Ovary (tissue), 9 donors: ENCODE results near the gene IL17RD. TPM values are rescaled to one million over a fixed set of nuclear protein-coding genes. Genes with fewer than 3 reads are reported as not detected.

Experiments used
- DNase-seq, 5 donors: peaks; one replicate each; pipeline ENCODE4 v3.0.0-alpha.2; 2019 to 2020
- H3K27ac ChIP-seq, 2 donors: fragments of 200-600 bp; one replicate each; pipeline versions ENCODE4 v1.5.1 to v1.8.0; 2019 to 2022
- H3K27me3 ChIP-seq: fragments of 200-600 bp; one replicate; pipeline ENCODE4 v1.8.0; 2022
- H3K36me3 ChIP-seq: fragments of 200-600 bp; sonication (generic); one replicate; pipeline ENCODE4 v1.5.1; 2019
- H3K4me1 ChIP-seq: one replicate; pipeline ENCODE4 v1.8.1; 2013; ENCODE audit warnings: mild to moderate bottlenecking, moderate library complexity; ENCODE audit not compliant: insufficient read depth
- H3K4me3 ChIP-seq: fragments of 200-600 bp; sonication (generic); one replicate; pipeline ENCODE4 v1.5.1; 2017
- H3K9me3 ChIP-seq, 2 donors: fragments of 200-600 bp in 1 of 2; sonication (generic) in 1 of 2; one replicate each; pipeline versions ENCODE4 v1.5.1 to v1.8.1; 2013 to 2019; ENCODE audit warnings: mild to moderate bottlenecking in 1 of 2, moderate library complexity in 1 of 2
- CTCF ChIP-seq, 3 donors: fragments of 450-650 bp in 2 of 3; fragments of 200-600 bp in 1 of 3; IDR thresholded peaks; one replicate each; pipeline versions ENCODE4 v1.5.1 to v1.8.0; 2016 to 2022; ENCODE audit warnings: antibody characterized with exemption in 3 of 3, mild to moderate bottlenecking in 1 of 3
- EP300 ChIP-seq: sonication (generic); formaldehyde crosslinking; IDR thresholded peaks from one replicate; pipeline ENCODE4 v1.6.1; 2017; ENCODE audit warnings: antibody characterized with exemption
- POLR2A ChIP-seq: fragments of 450-650 bp; IDR thresholded peaks from one replicate; pipeline ENCODE4 v1.6.1; 2017; ENCODE audit warnings: antibody characterized with exemption, mild to moderate bottlenecking, moderate library complexity
- WGBS, 3 donors: extraction: QIAGEN DNeasy Blood & Tissue Kit in 1 of 3; methylation state at CpG; one replicate each; pipeline versions ENCODE4 v1.1.5 to v1.1.7; 2013 to 2017; 5-methylcytosine and 5-hydroxymethylcytosine counted together
- intact Hi-C, 4 donors: fragments of 100-400 bp; cut with DNase I; formaldehyde crosslinking; loops; one replicate each; pipeline versions ENCODE4 v1.11.0 to v1.15.1; 2022 to 2023
- polyA plus RNA-seq, 2 donors: library from polyadenylated mRNA; stranded (reverse); fragments of 200-250 nt in 1 of 2; fragments of 350-450 nt in 1 of 2; fragmentation: Illumina TruSeq in 1 of 2; extraction: RNeasy Lipid Tissue Mini Kit (QIAGEN cat#74804) in 1 of 2; gene quantifications; one replicate each; pipeline ENCODE4 v1.2.3, GENCODE V29; 2013 to 2014
- total RNA-seq, 7 donors: library from RNA; depleted of rRNA in 2 of 7; stranded (reverse); fragments of >200 nt in 2 of 7; fragmentation: NEBNext Ultra II Directional in 3 of 7; extraction: Animal tissue kit (Norgen Biotek cat#: 25700) in 3 of 7; gene quantifications; one replicate each; pipeline versions ENCODE4 v1.1.0 to v1.2.4, GENCODE V29; 2016 to 2023
- donor health status: DM: no; HTN: no; CAD: no; lungs with moderate emphysema.
- donor health status: DM: no; HTN: no; CAD: no.
- donor health status: Bipolar disorder and iron deficiency.
- donor health status: DM: yes; HTN: yes; CAD: no.
- donor health status: DM: no; HTN: no; CAD: no.
- donor health status: DM: yes; HTN: yes; CAD: no.

IL17RD gene
- total and polyA plus RNA-seq, 9 donors: 10.7 to 35.8 (median 21.8) TPM

GRCh38 chr3:57140894-57141293 is 24.3 kb downstream of the IL17RD start:
- Histone ChIP-seq H3K36me3 (no peaks in the 10 kb centered on the region), H3K9me3 (no peaks in the 10 kb centered on the region), H3K4me1 (no peaks in the 10 kb centered on the region), H3K4me3 (no peak overlapping the region), H3K27me3 (no peaks in the 10 kb centered on the region), H3K27ac (no peak overlapping the region)
- 82 to 91% (median 83%) methylated on average over 5 of the region's 5 CpGs for WGBS, 3 donors
- TF ChIP-seq CTCF (IDR thresholded peaks at IDR 0.05) (no peak), EP300 (no peak), POLR2A (no peak)
- DNase-seq: no peak
- intact Hi-C loops: no loop called here

- H3K9me3 ChIP-seq: no peaks in the 10 kb centered on the region
- no peak overlapping the region for H3K27ac ChIP-seq
- no peaks in the 10 kb centered on the region for H3K36me3 ChIP-seq
- TF ChIP-seq POLR2A: no peak
- TF ChIP-seq CTCF (IDR thresholded peaks at IDR 0.05): no peak
- no peak for TF ChIP-seq EP300
- H3K4me3 ChIP-seq: no peak overlapping the region
- WGBS, 3 donors: 79 to 86% (median 82%) methylated on average over 5 of the region's 5 CpGs
- peaks cover 1% of the 10 kb centered on the region for H3K4me1 ChIP-seq
- intact Hi-C loops: no loop called here
- peak in 1 of 5 donors; percentile 1 for DNase-seq
- H3K27me3 ChIP-seq: no peaks in the 10 kb centered on the region
Measured at GRCh38 chr3:57135964-57136719, 29.0 kb downstream of the IL17RD start.

GRCh38 chr3:57133157-57133556 is 32.0 kb downstream of the IL17RD start:
- Histone ChIP-seq H3K27ac (no peak overlapping the region), H3K4me1 (peaks cover 5% of the 10 kb centered on the region), H3K27me3 (no peaks in the 10 kb centered on the region), H3K36me3 (no peaks in the 10 kb centered on the region), H3K4me3 (no peak overlapping the region), H3K9me3 (no peaks in the 10 kb centered on the region)
- no peak for TF ChIP-seq CTCF (IDR thresholded peaks at IDR 0.05)
- no peak for TF ChIP-seq EP300
- TF ChIP-seq POLR2A: no peak
- no peak for DNase-seq
- intact Hi-C loops: no loop called here
- WGBS, 3 donors: 54 to 56% (median 55%) methylated on average over 4 of the region's 4 CpGs

GRCh38 chr3:57132674-57133073 is 32.5 kb downstream of the IL17RD start:
- no peaks in the 10 kb centered on the region for H3K27me3 ChIP-seq
- H3K9me3 ChIP-seq: no peaks in the 10 kb centered on the region
- 64 to 90% (median 83%) methylated on average over 2 of the region's 2 CpGs for WGBS, 3 donors
- TF ChIP-seq POLR2A (no peak), EP300 (no peak), CTCF (IDR thresholded peaks at IDR 0.05) (peak in 1 of 3 donors; percentile 29)
- DNase-seq: no peak
- no peak overlapping the region for H3K27ac ChIP-seq
- H3K36me3 ChIP-seq: no peaks in the 10 kb centered on the region
- H3K4me1 ChIP-seq: peaks cover 8% of the 10 kb centered on the region
- no peak overlapping the region for H3K4me3 ChIP-seq
- intact Hi-C loops: no loop called here
